Activated CD8-positive, alpha-beta T cell treated with anti-CD3 and anti-CD28 coated beads for 36 hours (primary cell): ENCODE results near the gene NEAT1. TPM values are rescaled to one million over a fixed set of nuclear protein-coding genes. Genes with fewer than 3 reads are reported as not detected.

ENCODE experiments used
- ATAC-seq: fragments of 200-7000 bp; cut with Tn5 transposase; one replicate; pipeline ENCODE4 v1.10.0; 2021; ENCODE audit warnings: mild to moderate bottlenecking, moderate library complexity
- CTCF ChIA-PET: fragments of 350-600 bp; sonication (Branson Sonifier 250); formaldehyde crosslinking; loops from one replicate; lab custom pipeline; 2021; ENCODE audit warnings: antibody characterized with exemption; lab: Charles Lee
- POLR2A ChIA-PET: fragments of 350-600 bp; sonication (Branson Sonifier 250); formaldehyde crosslinking; loops from one replicate; lab custom pipeline; 2021; ENCODE audit warnings: antibody characterized with exemption; lab: Charles Lee
- DNase-seq: peaks from one replicate; pipeline ENCODE4 v3.0.0-alpha.2; 2020
- H3K27ac Mint-ChIP-seq: one replicate; pipeline ENCODE4 v1.8.0; 2021; ENCODE audit warnings: mild to moderate bottlenecking, mixed read lengths
- H3K27me3 Mint-ChIP-seq: one replicate; pipeline ENCODE4 v1.8.0; 2021; ENCODE audit warnings: mixed read lengths
- H3K36me3 Mint-ChIP-seq: one replicate; pipeline ENCODE4 v1.8.0; 2021; ENCODE audit warnings: low read depth, mixed read lengths
- H3K4me1 Mint-ChIP-seq: one replicate; pipeline ENCODE4 v1.8.0; 2021; ENCODE audit warnings: low read depth, mixed read lengths
- H3K4me3 Mint-ChIP-seq: one replicate; pipeline ENCODE4 v1.8.0; 2021; ENCODE audit warnings: mild to moderate bottlenecking, moderate library complexity, mixed read lengths
- H3K9me3 Mint-ChIP-seq: one replicate; pipeline ENCODE4 v1.8.0; 2021; ENCODE audit warnings: mixed read lengths
- CTCF ChIP-seq: fragments of 200-600 bp; IDR thresholded peaks from one replicate; pipeline ENCODE4 v1.8.0; 2022; ENCODE audit warnings: antibody characterized with exemption, mild to moderate bottlenecking
- intact Hi-C: fragments of 100-400 bp; cut with micrococcal nuclease; formaldehyde crosslinking; loops from one replicate; pipeline ENCODE4 v1.10.0; 2022
- total RNA-seq, 2 experiments: library from RNA; stranded (reverse); gene quantifications; one replicate each; pipeline ENCODE4 v1.2.3, GENCODE V29; 2021

NEAT1 gene
- total RNA-seq, 2 experiments from 2014 or later = 313 to 358 TPM

GRCh38 chr11:65414776-65415498 is 7.7 kb upstream of the NEAT1 start:
- ATAC-seq = no peak

GRCh38 chr11:65415499-65416340 is 6.9 kb upstream of the NEAT1 start:
- DNase-seq = no peak
- intact Hi-C loops = loop anchor here (2.0 kb wide), 1 partner anchor 15 kb away; no protein-coding TSS in a partner anchor
- H3K9me3 Mint-ChIP-seq = no peaks in the 10 kb centered on the region
- CTCF ChIA-PET = interaction anchor here (0.7 to 15.1 kb wide), 39 partner anchors 9 to 126 kb away, joined by 3 to 448 read pairs (median 6); partner anchors contain the start of genes CDC42EP2, DPF2, FRMD8 and MALAT1
- POLR2A ChIA-PET = interaction anchor here (1.0 to 21.0 kb wide), 12 partner anchors 10 to 136 kb away, joined by 3 to 4842 read pairs (median 6); partner anchors contain the start of genes FRMD8, MALAT1, NEAT1 and SLC25A45
- H3K27ac Mint-ChIP-seq = peak overlapping the region; percentile 98
- peaks cover 34% of the 10 kb centered on the region for H3K4me1 Mint-ChIP-seq
- ATAC-seq = no peak
- TF ChIP-seq CTCF = no peak
- H3K36me3 Mint-ChIP-seq = peaks cover 7% of the 10 kb centered on the region
- H3K4me3 Mint-ChIP-seq = peak overlapping the region; percentile 89
- no peaks in the 10 kb centered on the region for H3K27me3 Mint-ChIP-seq

More at GRCh38 chr11:65414776-65415498, 7.7 kb upstream of the NEAT1 start:
- no peak overlapping the region for H3K27ac Mint-ChIP-seq
- H3K9me3 Mint-ChIP-seq = no peaks in the 10 kb centered on the region
- intact Hi-C loops = no loop called here
- no peaks in the 10 kb centered on the region for H3K27me3 Mint-ChIP-seq
- peaks cover 32% of the 10 kb centered on the region for H3K4me1 Mint-ChIP-seq
- H3K4me3 Mint-ChIP-seq = no peak overlapping the region
- ChIA-PET CTCF (interaction anchor here (0.6 to 15.1 kb wide), 22 partner anchors 9 to 103 kb away, joined by 3 to 448 read pairs (median 6); partner anchors contain the start of genes DPF2, FRMD8, MALAT1 and SLC25A45), POLR2A (interaction anchor here (1.0 to 21.0 kb wide), 10 partner anchors 9 to 137 kb away, joined by 3 to 4842 read pairs (median 15); partner anchors contain the start of genes FRMD8, MALAT1, NEAT1 and SLC25A45)
- H3K36me3 Mint-ChIP-seq = peaks cover 4% of the 10 kb centered on the region
- no peak for DNase-seq
- TF ChIP-seq CTCF = no peak

- no peaks in the 10 kb centered on the region for H3K27me3 Mint-ChIP-seq
Observed at GRCh38 chr11:65416341-65416824, 6.2 kb upstream of the NEAT1 start.

More at GRCh38 chr11:65416341-65416824, 6.2 kb upstream of the NEAT1 start:
- peak; percentile 97 for DNase-seq
- Mint-ChIP-seq H3K4me1 (peaks cover 36% of the 10 kb centered on the region), H3K4me3 (peak overlapping the region; percentile 89), H3K9me3 (no peaks in the 10 kb centered on the region), H3K36me3 (peaks cover 9% of the 10 kb centered on the region), H3K27ac (peak overlapping the region; percentile 98)
- ATAC-seq = peak; percentile 32
- ChIA-PET POLR2A (interaction anchor here (0.9 to 21.0 kb wide), 15 partner anchors 9 to 172 kb away, joined by 3 to 4842 read pairs (median 6); partner anchors contain the start of genes FRMD8, MALAT1, NEAT1 and SLC25A45), CTCF (interaction anchor here (0.6 to 15.1 kb wide), 38 partner anchors 8 to 125 kb away, joined by 3 to 448 read pairs (median 6); partner anchors contain the start of genes CDC42EP2, DPF2, FRMD8 and MALAT1)
- intact Hi-C loops = loop anchor here (2.0 kb wide), 1 partner anchor 14 kb away; no protein-coding TSS in a partner anchor
- TF ChIP-seq CTCF = peak; percentile 99
